HCT116 (cell line): Measurements from ENCODE around the gene EYA3. TPM values are rescaled to one million over a fixed set of nuclear protein-coding genes. Genes with fewer than 3 reads are reported as not detected.

ENCODE experiments used
- total RNA-seq: library from RNA; stranded (reverse); gene quantifications from one replicate; pipeline ENCODE4 v1.2.1, GENCODE V29; 2021; ENCODE audit not compliant: unreplicated experiment
- TF ChIP-seq, protein P1 (sequence below): IDR thresholded peaks from 2 replicates; pipeline ENCODE4 v1.6.1; 2011; ENCODE audit warnings: mild to moderate bottlenecking, low read length, moderate library complexity; ENCODE audit not compliant: insufficient replicate concordance; ENCODE audit errors: extremely low read depth
- TF ChIP-seq, protein P2 (sequence below): IDR thresholded peaks from 2 replicates; pipeline ENCODE4 v1.6.1; 2012; ENCODE audit warnings: low read depth

EYA3 gene
- total RNA-seq, 1 experiment from 2014 or later = 25.9 TPM

DNA sequence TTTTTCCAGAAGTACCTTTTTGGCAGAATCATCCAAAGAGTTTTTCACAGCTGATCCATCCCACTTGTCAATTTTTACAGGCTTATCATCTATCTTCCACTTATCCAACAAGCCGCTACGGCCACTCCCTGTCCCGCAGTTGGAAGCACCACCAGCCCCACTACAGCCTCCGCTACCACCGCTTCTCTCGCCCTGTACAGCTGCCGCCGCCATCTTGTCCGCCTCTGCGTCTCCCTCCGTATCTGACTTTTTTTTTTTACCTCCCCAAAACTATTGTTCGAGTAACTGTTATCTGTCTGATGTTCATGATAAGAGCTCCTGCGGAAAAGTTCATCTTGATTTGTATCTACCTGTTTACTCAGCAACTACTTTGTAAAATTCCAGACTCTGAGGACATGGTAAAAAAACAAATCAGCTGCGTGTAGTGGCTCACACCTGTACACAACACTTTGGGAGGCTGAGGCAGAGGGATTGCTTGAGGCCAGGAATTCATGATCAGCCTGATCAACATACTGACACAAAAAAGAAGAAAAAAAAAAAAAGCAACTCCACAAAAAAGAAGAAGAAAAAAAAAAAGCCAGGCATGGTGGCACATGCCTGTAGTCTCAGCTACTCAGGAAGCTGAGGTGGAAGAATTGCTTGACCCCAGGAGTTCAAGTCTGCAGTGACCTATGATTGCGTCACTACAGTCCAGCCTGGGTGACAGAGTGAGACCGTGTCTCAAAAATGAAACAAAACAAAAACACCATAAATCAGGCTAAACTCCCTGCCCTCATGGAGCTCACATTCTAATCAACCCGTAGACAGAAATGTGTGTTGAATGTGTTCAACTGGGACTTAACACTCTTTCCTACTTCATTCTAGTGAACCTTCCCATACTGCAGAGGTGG lies 8.0 kb upstream of the EYA3 start (continued):
- TF ChIP-seq, protein P1, sequence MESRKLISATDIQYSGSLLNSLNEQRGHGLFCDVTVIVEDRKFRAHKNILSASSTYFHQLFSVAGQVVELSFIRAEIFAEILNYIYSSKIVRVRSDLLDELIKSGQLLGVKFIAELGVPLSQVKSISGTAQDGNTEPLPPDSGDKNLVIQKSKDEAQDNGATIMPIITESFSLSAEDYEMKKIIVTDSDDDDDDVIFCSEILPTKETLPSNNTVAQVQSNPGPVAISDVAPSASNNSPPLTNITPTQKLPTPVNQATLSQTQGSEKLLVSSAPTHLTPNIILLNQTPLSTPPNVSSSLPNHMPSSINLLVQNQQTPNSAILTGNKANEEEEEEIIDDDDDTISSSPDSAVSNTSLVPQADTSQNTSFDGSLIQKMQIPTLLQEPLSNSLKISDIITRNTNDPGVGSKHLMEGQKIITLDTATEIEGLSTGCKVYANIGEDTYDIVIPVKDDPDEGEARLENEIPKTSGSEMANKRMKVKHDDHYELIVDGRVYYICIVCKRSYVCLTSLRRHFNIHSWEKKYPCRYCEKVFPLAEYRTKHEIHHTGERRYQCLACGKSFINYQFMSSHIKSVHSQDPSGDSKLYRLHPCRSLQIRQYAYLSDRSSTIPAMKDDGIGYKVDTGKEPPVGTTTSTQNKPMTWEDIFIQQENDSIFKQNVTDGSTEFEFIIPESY = no peak
- TF ChIP-seq, protein P2, sequence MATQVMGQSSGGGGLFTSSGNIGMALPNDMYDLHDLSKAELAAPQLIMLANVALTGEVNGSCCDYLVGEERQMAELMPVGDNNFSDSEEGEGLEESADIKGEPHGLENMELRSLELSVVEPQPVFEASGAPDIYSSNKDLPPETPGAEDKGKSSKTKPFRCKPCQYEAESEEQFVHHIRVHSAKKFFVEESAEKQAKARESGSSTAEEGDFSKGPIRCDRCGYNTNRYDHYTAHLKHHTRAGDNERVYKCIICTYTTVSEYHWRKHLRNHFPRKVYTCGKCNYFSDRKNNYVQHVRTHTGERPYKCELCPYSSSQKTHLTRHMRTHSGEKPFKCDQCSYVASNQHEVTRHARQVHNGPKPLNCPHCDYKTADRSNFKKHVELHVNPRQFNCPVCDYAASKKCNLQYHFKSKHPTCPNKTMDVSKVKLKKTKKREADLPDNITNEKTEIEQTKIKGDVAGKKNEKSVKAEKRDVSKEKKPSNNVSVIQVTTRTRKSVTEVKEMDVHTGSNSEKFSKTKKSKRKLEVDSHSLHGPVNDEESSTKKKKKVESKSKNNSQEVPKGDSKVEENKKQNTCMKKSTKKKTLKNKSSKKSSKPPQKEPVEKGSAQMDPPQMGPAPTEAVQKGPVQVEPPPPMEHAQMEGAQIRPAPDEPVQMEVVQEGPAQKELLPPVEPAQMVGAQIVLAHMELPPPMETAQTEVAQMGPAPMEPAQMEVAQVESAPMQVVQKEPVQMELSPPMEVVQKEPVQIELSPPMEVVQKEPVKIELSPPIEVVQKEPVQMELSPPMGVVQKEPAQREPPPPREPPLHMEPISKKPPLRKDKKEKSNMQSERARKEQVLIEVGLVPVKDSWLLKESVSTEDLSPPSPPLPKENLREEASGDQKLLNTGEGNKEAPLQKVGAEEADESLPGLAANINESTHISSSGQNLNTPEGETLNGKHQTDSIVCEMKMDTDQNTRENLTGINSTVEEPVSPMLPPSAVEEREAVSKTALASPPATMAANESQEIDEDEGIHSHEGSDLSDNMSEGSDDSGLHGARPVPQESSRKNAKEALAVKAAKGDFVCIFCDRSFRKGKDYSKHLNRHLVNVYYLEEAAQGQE = no peak
